GM18526 (cell line): ENCODE data around the gene LAPTM4A.
A peak's percentile ranks its signal among the peaks of the same experiment; 100 is the strongest.

ENCODE experiments used
- POLR2A ChIP-seq: IDR thresholded peaks from 3 replicates; pipeline ENCODE4 v1.6.1; 2011; ENCODE audit not compliant: insufficient read length; ENCODE audit errors: extremely low read depth

LAPTM4A gene

GRCh38 chr2:20016346-20016745 is 35.1 kb downstream of the LAPTM4A start:
- TF ChIP-seq POLR2A = no peak

GRCh38 chr2:20015482-20016083 is 35.8 kb downstream of the LAPTM4A start:
- no peak for TF ChIP-seq POLR2A

GRCh38 chr2:20013126-20013849 is 38.1 kb downstream of the LAPTM4A start:
- TF ChIP-seq POLR2A = no peak

GRCh38 chr2:20012282-20013125 is 38.9 kb downstream of the LAPTM4A start, which contains the start of gene MATN3:
TSS of gene MATN3 (minus strand) at chr2:20012668. CDS start at chr2:20012631, 37 bp downstream.
- TF ChIP-seq POLR2A = no peak

- no peak for TF ChIP-seq POLR2A
These were observed 39.5 kb downstream of the LAPTM4A start for GRCh38 chr2:20012032-20012281.

- no peak for TF ChIP-seq POLR2A
These were observed 40.0 kb downstream of the LAPTM4A start for GRCh38 chr2:20011276-20012031.

GRCh38 chr2:20008703-20009102 is 42.7 kb downstream of the LAPTM4A start:
- TF ChIP-seq POLR2A = no peak

GRCh38 chr2:20005891-20006470 is 45.4 kb downstream of the LAPTM4A start:
- no peak for TF ChIP-seq POLR2A

GRCh38 chr2:20005067-20005627 is 46.3 kb downstream of the LAPTM4A start:
- no peak for TF ChIP-seq POLR2A

GRCh38 chr2:20001361-20001863 is 50.0 kb downstream of the LAPTM4A start:
- TF ChIP-seq POLR2A = no peak

GRCh38 chr2:19993731-19994130 is 57.7 kb downstream of the LAPTM4A start:
- no peak for TF ChIP-seq POLR2A

- TF ChIP-seq POLR2A = no peak
These were observed 59.5 kb downstream of the LAPTM4A start for GRCh38 chr2:19991895-19992294.

- no peak for TF ChIP-seq POLR2A
These were observed 61.1 kb downstream of the LAPTM4A start for GRCh38 chr2:19990416-19990728.

- peak; percentile 84 for TF ChIP-seq POLR2A
These were observed 61.6 kb downstream of the LAPTM4A start, which contains the start of gene WDR35 for GRCh38 chr2:19989667-19990415. TSS of gene WDR35 (minus strand) at chr2:19990105. CDS start at chr2:19990015, 90 bp downstream.
